CD1c-positive myeloid dendritic cell (primary cell): ENCODE measurements around the gene NOP53.
"Not testable (repeated sequence)": the region's sequence is repeated elsewhere in the genome, so short reads cannot be mapped to it uniquely, and the experiment has no call there.

Experiments used
- DNase-seq: peaks from one replicate; pipeline ENCODE4 v3.0.0-alpha.2; 2016; ENCODE audit errors: extremely low spot score

NOP53 gene

GRCh38 chr19:47745010-47745901 is at the start of gene NOP53:
Gene NOP53 (plus strand): TSS chr19:47745546. CDS start chr19:47745560, 14 bp downstream.
- peak; percentile 99 for DNase-seq

GRCh38 chr19:47696635-47697034 is 48.7 kb upstream of the NOP53 start:
- DNase-seq, result no peak

- peak; percentile 83 for DNase-seq
These were observed 47.3 kb upstream of the NOP53 start for GRCh38 chr19:47697863-47698609.

GRCh38 chr19:47698631-47699359 is 46.6 kb upstream of the NOP53 start:
- no peak for DNase-seq

- peak; percentile 41 for DNase-seq
These were observed 45.9 kb upstream of the NOP53 start for GRCh38 chr19:47699360-47699917.

GRCh38 chr19:47700934-47701716 is 44.2 kb upstream of the NOP53 start:
- DNase-seq, result no peak

- no peak for DNase-seq
These were observed 43.4 kb upstream of the NOP53 start for GRCh38 chr19:47701717-47702552.

GRCh38 chr19:47702671-47703070 is 42.7 kb upstream of the NOP53 start:
- DNase-seq, result no peak

- DNase-seq, result no peak
These were observed 42.0 kb upstream of the NOP53 start for GRCh38 chr19:47703301-47703700.

- no peak for DNase-seq
These were observed 41.3 kb upstream of the NOP53 start for GRCh38 chr19:47704024-47704423.

- DNase-seq, result no peak
These were observed 40.7 kb upstream of the NOP53 start for GRCh38 chr19:47704656-47705055.

- DNase-seq, result peak; percentile 84
These were observed 38.0 kb upstream of the NOP53 start for GRCh38 chr19:47707135-47707925.

GRCh38 chr19:47711652-47712242 is 33.6 kb upstream of the NOP53 start:
- DNase-seq, result no peak

GRCh38 chr19:47713046-47714021 is 32.0 kb upstream of the NOP53 start, which contains the start of gene EHD2:
Gene EHD2 (plus strand): TSS chr19:47713422. CDS start chr19:47716613, 3,191 bp downstream.
- DNase-seq, result peak; percentile 57

GRCh38 chr19:47714339-47714738 is 31.0 kb upstream of the NOP53 start:
- no peak for DNase-seq

- not testable (repeated sequence) for DNase-seq
These were observed 30.5 kb upstream of the NOP53 start for GRCh38 chr19:47714855-47715254.

- no peak for DNase-seq
These were observed 28.9 kb upstream of the NOP53 start for GRCh38 chr19:47716270-47716937.
